K562 (cell line): Measurements from ENCODE around the gene ERP44. TPM values are rescaled to one million over a fixed set of nuclear protein-coding genes. Genes with fewer than 3 reads are reported as not detected.

Source experiments
- ATAC-seq: fragments of 200-7000 bp; cut with Tn5 transposase; 3 replicates; pipeline ENCODE4 v1.9.1; 2020; ENCODE audit warnings: moderate library complexity
- BruUV-seq: library from RNA; stranded (reverse); fragments of 400-500 nt; replicated peaks from 2 replicates; lab custom pipeline; 2021; lab: Mats Ljungman, UMichigan
- CTCF ChIA-PET: fragments of 300-600 bp; formaldehyde crosslinking; extraction: SDS; loops from one replicate; lab custom pipeline; 2021; ENCODE audit warnings: low intra/inter-chr PET ratio; lab: Yijun Ruan, JAX
- POLR2A ChIA-PET: fragments of 300-600, 350-650 bp; sonication (Branson Sonifier 250); formaldehyde crosslinking; extraction: SDS; loops from one replicate; lab custom pipeline; 2021; ENCODE audit warnings: antibody characterized with exemption, inconsistent platforms; lab: Yijun Ruan, JAX
- DNase-seq, 4 experiments: peaks; one replicate each; pipeline versions ENCODE4 v3.0.0 to v3.0.0-alpha.2; 2011 to 2018; ENCODE audit warnings: low spot score in 3 of 4, mixed read lengths in 3 of 4; ENCODE audit errors: extremely low read depth in 1 of 4
- FAIRE-seq: peaks from 2 replicates; lab custom pipeline; 2011; peaks lifted over from hg19 to GRCh38; lab: Jason Lieb, UNC
- H2AFZ ChIP-seq: 2 replicates; pipeline ENCODE4 v1.6.0; 2011; ENCODE audit warnings: low read depth, low read length, control low read depth, inconsistent platforms
- H3K27ac ChIP-seq: fragments of 200-600 bp; 3 replicates; pipeline ENCODE4 v1.8.0; 2011; ENCODE audit warnings: low read depth, mild to moderate bottlenecking, control low read depth, inconsistent platforms, low read length, moderate library complexity, mixed read lengths; ENCODE audit errors: extremely low read depth
- H3K27me3 ChIP-seq, 2 experiments: fragments of 300-600 bp in 1 of 2; 2 replicates in 1 of 2; 3 replicates in 1 of 2; pipeline versions ENCODE4 v1.6.0 to v1.8.0; 2011; ENCODE audit warnings: inconsistent platforms in 2 of 2, low read length in 2 of 2, mild to moderate bottlenecking in 1 of 2, mixed read lengths in 1 of 2, moderate library complexity in 1 of 2; ENCODE audit not compliant: control insufficient read depth in 2 of 2, insufficient read depth in 2 of 2
- H3K36me3 ChIP-seq: fragments of 300-600 bp; 3 replicates; pipeline ENCODE4 v1.8.0; 2011; ENCODE audit warnings: mild to moderate bottlenecking, low read length, inconsistent platforms; ENCODE audit not compliant: control insufficient read depth, insufficient read depth
- H3K4me1 ChIP-seq, 2 experiments: fragments of 200-600 bp in 1 of 2; replicated peaks in 1 of 2; 2 replicates in 1 of 2; 3 replicates in 1 of 2; pipeline versions ENCODE4 v1.5.1 to v1.8.0; 2011; ENCODE audit warnings: inconsistent platforms in 2 of 2, low read length in 2 of 2, mild to moderate bottlenecking in 1 of 2, mixed read lengths in 1 of 2, moderate library complexity in 1 of 2; ENCODE audit not compliant: control insufficient read depth in 2 of 2, insufficient read depth in 2 of 2
- H3K4me2 ChIP-seq: 2 replicates; pipeline ENCODE4 v1.6.1; 2011; ENCODE audit warnings: low read length, control low read depth, inconsistent platforms, mixed read lengths; ENCODE audit not compliant: insufficient read depth
- H3K4me3 ChIP-seq: fragments of 200-600 bp; sonication (generic), shearing (Covaris generic); 2 replicates; pipeline ENCODE4 v1.5.1; 2016; ENCODE audit warnings: control low read depth, inconsistent platforms
- H3K79me2 ChIP-seq: fragments of 200-600 bp; 3 replicates; pipeline ENCODE4 v1.8.0; 2011; ENCODE audit warnings: low read length, inconsistent platforms; ENCODE audit not compliant: control insufficient read depth, insufficient read depth
- H3K9ac ChIP-seq, 2 experiments: 2 replicates each; pipeline versions ENCODE4 v1.6.0 to v1.6.1; 2011; ENCODE audit warnings: low read depth in 2 of 2, low read length in 2 of 2, control low read depth in 1 of 2, inconsistent platforms in 1 of 2, mild to moderate bottlenecking in 1 of 2, mixed read lengths in 1 of 2; ENCODE audit not compliant: insufficient read depth in 1 of 2
- H3K9me1 ChIP-seq: one replicate; pipeline ENCODE4 v1.6.0; 2011; ENCODE audit warnings: inconsistent platforms, mild to moderate bottlenecking, low read length, moderate library complexity; ENCODE audit not compliant: control insufficient read depth, insufficient read depth
- H3K9me3 ChIP-seq: replicated peaks from 2 replicates; pipeline ENCODE4 v1.5.1; 2011; ENCODE audit warnings: low read depth, low read length, inconsistent platforms; ENCODE audit not compliant: control insufficient read depth, insufficient read depth
- H4K20me1 ChIP-seq: replicated peaks from 2 replicates; pipeline ENCODE4 v1.6.1; 2011; ENCODE audit warnings: low read length, inconsistent platforms, mixed read lengths; ENCODE audit not compliant: control insufficient read depth, insufficient read depth
- CBX8 ChIP-seq: fragments of 200-600 bp; sonication (generic); IDR thresholded peaks from 2 replicates; pipeline ENCODE4 v1.6.1; 2012; ENCODE audit warnings: borderline replicate concordance, mixed run types, low read depth, mild to moderate bottlenecking, moderate library complexity, mixed read lengths, low read length, control low read depth, inconsistent platforms; ENCODE audit not compliant: poor library complexity, severe bottlenecking; ENCODE audit errors: extremely low read depth
- GATAD2A ChIP-seq: fragments of 450-650 bp; IDR thresholded peaks from 2 replicates; pipeline ENCODE4 v1.6.1; 2017
- JUNB ChIP-seq: fragments of 450-650 bp; formaldehyde crosslinking; conservative IDR thresholded peaks from 2 replicates; pipeline ENCODE4 v1.4.0; 2020; ENCODE audit warnings: mild to moderate bottlenecking
- LCOR ChIP-seq: sonication (generic); formaldehyde crosslinking; IDR thresholded peaks from 2 replicates; pipeline ENCODE4 v1.8.0; 2022; ENCODE audit warnings: mild to moderate bottlenecking, missing genetic modification reagents
- NEUROD1 ChIP-seq: fragments of 150-350 bp; IDR thresholded peaks from 2 replicates; pipeline ENCODE4 v1.6.1; 2014; ENCODE audit warnings: borderline replicate concordance, low read length, low read depth; ENCODE audit not compliant: partially characterized antibody
- SMAD1 ChIP-seq: fragments of 150-350 bp; IDR thresholded peaks from 2 replicates; pipeline ENCODE4 v1.6.1; 2014; ENCODE audit warnings: low read length, low read depth; ENCODE audit not compliant: partially characterized antibody
- TGIF2 ChIP-seq: sonication (generic); formaldehyde crosslinking; IDR thresholded peaks from 2 replicates; pipeline ENCODE4 v1.8.1; 2022; ENCODE audit warnings: mild to moderate bottlenecking, missing genetic modification reagents, moderate library complexity
- ZKSCAN3 ChIP-seq: fragments of 250-450 bp; sonication (Bioruptor Pico); IDR thresholded peaks from 2 replicates; pipeline ENCODE4 v1.4.0; 2020
- ZNF23 ChIP-seq: fragments of 250-450 bp; sonication (Bioruptor Pico); IDR thresholded peaks from 2 replicates; pipeline ENCODE4 v1.4.0; 2020; ENCODE audit warnings: mild to moderate bottlenecking
- WGBS: fragments of 100-300 bp; shearing (Covaris generic); methylation state at CpG from one replicate; pipeline ENCODE4 v1.1.6; 2016; ENCODE audit warnings: low coverage, mixed read lengths; ENCODE audit not compliant: insufficient coverage; ENCODE audit errors: missing lambda C conversion rate; 5-methylcytosine and 5-hydroxymethylcytosine counted together
- in situ Hi-C: fragments of 300-500 bp; cut with MboI; formaldehyde crosslinking; loops from 4 replicates; pipeline ENCODE4 v1.15.0; 2018; ENCODE audit warnings: inconsistent platforms, mixed read lengths
- intact Hi-C: fragments of 100-400 bp; cut with micrococcal nuclease; formaldehyde crosslinking; loops from 2 replicates; pipeline ENCODE4 v1.14.2; 2022
- polyA plus RNA-seq, 8 experiments: library from polyadenylated mRNA; depleted of rRNA in 4 of 8; stranded (reverse) in 5 of 8; unstranded in 3 of 8; fragments of >200 nt; fragmentation: Nextera tagmentation in 2 of 8; fragmentation: Illumina TruSeq in 1 of 8; extraction: Ambion mirVana in 2 of 8; extraction: Trizol in 1 of 8; gene quantifications; 2 replicates each; pipeline versions ENCODE4 v1.2.1 to v1.2.3, GENCODE V29; 2011 to 2014; ENCODE audit warnings: inconsistent platforms in 1 of 8, missing spikeins in 1 of 8
- total RNA-seq, 7 experiments: library from RNA; depleted of rRNA in 6 of 7; stranded (reverse); fragments of >200 nt in 6 of 7; fragmentation: Illumina TruSeq in 2 of 7; extraction: Trizol in 2 of 7; gene quantifications; 2 replicates each; pipeline versions ENCODE4 v1.2.1 to v1.2.3, GENCODE V29; 2011 to 2021; ENCODE audit warnings: low replicate concordance in 1 of 7
- TF ChIP-seq, protein P1 (sequence below): fragments of 250-450 bp; sonication (Bioruptor Pico); IDR thresholded peaks from 2 replicates; pipeline ENCODE4 v1.5.0; 2021; ENCODE audit warnings: mild to moderate bottlenecking, borderline replicate concordance
- TF ChIP-seq, protein P2 (sequence below): sonication (generic); formaldehyde crosslinking; IDR thresholded peaks from 2 replicates; pipeline ENCODE4 v1.4.0; 2020; ENCODE audit warnings: mild to moderate bottlenecking, missing genetic modification reagents
- TF ChIP-seq, protein P3 (sequence below): IDR thresholded peaks from 2 replicates; pipeline ENCODE4 v1.6.1; 2016; ENCODE audit warnings: missing genetic modification characterization, missing compliant biosample characterization
- TF ChIP-seq, protein P4 (sequence below): sonication (generic); formaldehyde crosslinking; IDR thresholded peaks from 2 replicates; pipeline ENCODE4 v1.8.0; 2023; ENCODE audit warnings: mild to moderate bottlenecking, missing genetic modification reagents

ERP44 gene
- total and polyA plus RNA-seq, 9 of the 15 experiments (the other 6 are each of a cell fraction or from before 2014, with no cell fraction given) = 9.2 to 23.4 (median 13.6) TPM

DNA sequence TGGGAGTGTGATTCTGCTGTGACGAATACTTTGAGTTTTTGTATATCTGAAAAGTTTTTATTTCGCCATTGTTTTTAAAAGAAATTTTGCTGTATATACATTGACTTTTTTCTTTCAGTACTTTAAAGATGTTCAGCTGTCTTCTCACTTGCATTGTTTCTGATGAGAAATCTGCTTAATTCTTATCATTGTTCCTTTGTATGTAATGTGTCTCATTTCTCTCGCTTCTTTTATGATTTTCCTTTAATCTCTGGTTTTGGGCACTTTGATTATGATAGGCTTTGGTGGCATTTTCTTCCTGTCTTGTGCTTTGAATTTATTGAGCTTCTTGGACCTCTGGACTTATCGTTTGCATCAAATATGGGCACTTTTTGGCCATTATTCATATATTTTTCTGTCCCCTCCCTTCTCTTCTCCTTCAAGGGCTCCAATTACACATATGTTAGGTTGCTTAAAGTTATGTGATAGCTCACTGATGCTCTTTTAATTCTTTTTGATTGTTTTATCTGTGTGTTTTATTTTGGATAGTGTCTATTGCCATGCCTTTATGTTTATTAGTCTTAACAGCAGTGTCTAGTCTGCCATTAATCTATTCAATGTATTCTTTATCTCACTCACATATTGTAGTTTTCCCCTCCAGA, 161.7 kb downstream of the ERP44 start:
- H3K27ac ChIP-seq = no peak overlapping the region
- no peaks in the 10 kb centered on the region for H4K20me1 ChIP-seq
- H3K4me3 ChIP-seq = no peak overlapping the region
- no peaks in the 10 kb centered on the region for H3K9me1 ChIP-seq
- in situ Hi-C loops = no loop called here
- ATAC-seq (no peak), FAIRE-seq (no peak), DNase-seq (no peak)
- TF ChIP-seq NEUROD1 (no peak), LCOR (CRISPR knock-in tag) (no peak), ZNF23 (CRISPR knock-in tag) (no peak), JUNB (CRISPR knock-in tag) (no peak), TGIF2 (CRISPR knock-in tag) (no peak), GATAD2A (no peak), ZKSCAN3 (CRISPR knock-in tag) (no peak), SMAD1 (no peak), CBX8 (no peak)
- TF ChIP-seq, protein P1, sequence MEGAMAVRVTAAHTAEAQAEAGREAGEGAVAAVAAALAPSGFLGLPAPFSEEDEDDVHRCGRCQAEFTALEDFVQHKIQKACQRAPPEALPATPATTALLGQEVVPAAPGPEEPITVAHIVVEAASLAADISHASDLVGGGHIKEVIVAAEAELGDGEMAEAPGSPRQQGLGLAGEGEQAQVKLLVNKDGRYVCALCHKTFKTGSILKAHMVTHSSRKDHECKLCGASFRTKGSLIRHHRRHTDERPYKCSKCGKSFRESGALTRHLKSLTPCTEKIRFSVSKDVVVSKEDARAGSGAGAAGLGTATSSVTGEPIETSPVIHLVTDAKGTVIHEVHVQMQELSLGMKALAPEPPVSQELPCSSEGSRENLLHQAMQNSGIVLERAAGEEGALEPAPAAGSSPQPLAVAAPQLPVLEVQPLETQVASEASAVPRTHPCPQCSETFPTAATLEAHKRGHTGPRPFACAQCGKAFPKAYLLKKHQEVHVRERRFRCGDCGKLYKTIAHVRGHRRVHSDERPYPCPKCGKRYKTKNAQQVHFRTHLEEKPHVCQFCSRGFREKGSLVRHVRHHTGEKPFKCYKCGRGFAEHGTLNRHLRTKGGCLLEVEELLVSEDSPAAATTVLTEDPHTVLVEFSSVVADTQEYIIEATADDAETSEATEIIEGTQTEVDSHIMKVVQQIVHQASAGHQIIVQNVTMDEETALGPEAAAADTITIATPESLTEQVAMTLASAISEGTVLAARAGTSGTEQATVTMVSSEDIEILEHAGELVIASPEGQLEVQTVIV = no peak
- TF ChIP-seq, protein P2, sequence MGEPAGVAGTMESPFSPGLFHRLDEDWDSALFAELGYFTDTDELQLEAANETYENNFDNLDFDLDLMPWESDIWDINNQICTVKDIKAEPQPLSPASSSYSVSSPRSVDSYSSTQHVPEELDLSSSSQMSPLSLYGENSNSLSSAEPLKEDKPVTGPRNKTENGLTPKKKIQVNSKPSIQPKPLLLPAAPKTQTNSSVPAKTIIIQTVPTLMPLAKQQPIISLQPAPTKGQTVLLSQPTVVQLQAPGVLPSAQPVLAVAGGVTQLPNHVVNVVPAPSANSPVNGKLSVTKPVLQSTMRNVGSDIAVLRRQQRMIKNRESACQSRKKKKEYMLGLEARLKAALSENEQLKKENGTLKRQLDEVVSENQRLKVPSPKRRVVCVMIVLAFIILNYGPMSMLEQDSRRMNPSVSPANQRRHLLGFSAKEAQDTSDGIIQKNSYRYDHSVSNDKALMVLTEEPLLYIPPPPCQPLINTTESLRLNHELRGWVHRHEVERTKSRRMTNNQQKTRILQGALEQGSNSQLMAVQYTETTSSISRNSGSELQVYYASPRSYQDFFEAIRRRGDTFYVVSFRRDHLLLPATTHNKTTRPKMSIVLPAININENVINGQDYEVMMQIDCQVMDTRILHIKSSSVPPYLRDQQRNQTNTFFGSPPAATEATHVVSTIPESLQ (CRISPR knock-in tag) = no peak
- TF ChIP-seq, protein P3, sequence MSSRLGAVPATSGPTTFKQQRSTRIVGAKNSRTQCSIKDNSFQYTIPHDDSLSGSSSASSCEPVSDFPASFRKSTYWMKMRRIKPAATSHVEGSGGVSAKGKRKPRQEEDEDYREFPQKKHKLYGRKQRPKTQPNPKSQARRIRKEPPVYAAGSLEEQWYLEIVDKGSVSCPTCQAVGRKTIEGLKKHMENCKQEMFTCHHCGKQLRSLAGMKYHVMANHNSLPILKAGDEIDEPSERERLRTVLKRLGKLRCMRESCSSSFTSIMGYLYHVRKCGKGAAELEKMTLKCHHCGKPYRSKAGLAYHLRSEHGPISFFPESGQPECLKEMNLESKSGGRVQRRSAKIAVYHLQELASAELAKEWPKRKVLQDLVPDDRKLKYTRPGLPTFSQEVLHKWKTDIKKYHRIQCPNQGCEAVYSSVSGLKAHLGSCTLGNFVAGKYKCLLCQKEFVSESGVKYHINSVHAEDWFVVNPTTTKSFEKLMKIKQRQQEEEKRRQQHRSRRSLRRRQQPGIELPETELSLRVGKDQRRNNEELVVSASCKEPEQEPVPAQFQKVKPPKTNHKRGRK (tag) = no peak
- TF ChIP-seq, protein P4, sequence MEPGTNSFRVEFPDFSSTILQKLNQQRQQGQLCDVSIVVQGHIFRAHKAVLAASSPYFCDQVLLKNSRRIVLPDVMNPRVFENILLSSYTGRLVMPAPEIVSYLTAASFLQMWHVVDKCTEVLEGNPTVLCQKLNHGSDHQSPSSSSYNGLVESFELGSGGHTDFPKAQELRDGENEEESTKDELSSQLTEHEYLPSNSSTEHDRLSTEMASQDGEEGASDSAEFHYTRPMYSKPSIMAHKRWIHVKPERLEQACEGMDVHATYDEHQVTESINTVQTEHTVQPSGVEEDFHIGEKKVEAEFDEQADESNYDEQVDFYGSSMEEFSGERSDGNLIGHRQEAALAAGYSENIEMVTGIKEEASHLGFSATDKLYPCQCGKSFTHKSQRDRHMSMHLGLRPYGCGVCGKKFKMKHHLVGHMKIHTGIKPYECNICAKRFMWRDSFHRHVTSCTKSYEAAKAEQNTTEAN (CRISPR knock-in tag) = no peak
- 0 out of 3 replicates have a peak, but pooled peaks cover 2% of the 10 kb centered on the region for H3K36me3 ChIP-seq
- H3K4me2 ChIP-seq = no peak overlapping the region
- no peaks in the 10 kb centered on the region; a peak in 1 of 5 replicates for H3K4me1 ChIP-seq
- H3K27me3 ChIP-seq = no peaks in the 10 kb centered on the region
- ChIA-PET POLR2A (interaction anchor here (0.5 kb wide), 1 partner anchor 836 kb away, joined by 3 read pairs; no protein-coding TSS in a partner anchor), CTCF (no interaction called here)
- no peaks in the 10 kb centered on the region for H3K79me2 ChIP-seq
- no peaks in the 10 kb centered on the region; the same call in 1 of the 2 replicates for H3K9me3 ChIP-seq
- 66% methylated on average over 4 of the region's 4 CpGs for WGBS
- no TSS peak for BruUV-seq
- intact Hi-C loops = no loop called here
- H3K9ac ChIP-seq = no peak overlapping the region
- no peak overlapping the region for H2AFZ ChIP-seq
